Thyroid gland (tissue), 4 donors: ENCODE results near the gene PORCN. TPM values are rescaled to one million over a fixed set of nuclear protein-coding genes. Genes with fewer than 3 reads are reported as not detected.

ENCODE experiments used
- DNase-seq, 2 donors: peaks; one replicate each; pipeline ENCODE4 v3.0.0-alpha.2; 2019
- H3K27ac ChIP-seq, 3 donors: fragments of 200-600 bp; sonication (generic); 1 replicate in 2 of 3; 2 replicates in 1 of 3; pipeline ENCODE4 v1.5.1; 2016 to 2019; ENCODE audit warnings: mild to moderate bottlenecking in 1 of 3, moderate library complexity in 1 of 3
- H3K27me3 ChIP-seq: fragments of 200-600 bp; sonication (generic); one replicate; pipeline ENCODE4 v1.5.1; 2019
- H3K36me3 ChIP-seq, 2 donors: fragments of 200-600 bp; sonication (generic); one replicate each; pipeline ENCODE4 v1.5.1; 2016 to 2019
- H3K4me1 ChIP-seq, 2 donors: fragments of 200-600 bp; sonication (generic); one replicate each; pipeline ENCODE4 v1.5.1; 2017 to 2019
- H3K4me3 ChIP-seq, 3 donors: fragments of 200-600 bp; sonication (generic); replicated peaks in 1 of 3; 1 replicate in 2 of 3; 2 replicates in 1 of 3; pipeline ENCODE4 v1.5.1; 2016; ENCODE audit warnings: mild to moderate bottlenecking in 1 of 3
- H3K9me3 ChIP-seq: fragments of 200-600 bp; sonication (generic); one replicate; pipeline ENCODE4 v1.5.1; 2017
- CTCF ChIP-seq, 6 experiments: fragments of 200-600 bp in 3 of 6; fragments of 450-650 bp in 3 of 6; sonication (generic) in 3 of 6; IDR thresholded peaks; one replicate each; pipeline ENCODE4 v1.5.1; 2016 to 2019; ENCODE audit warnings: antibody characterized with exemption in 6 of 6, mild to moderate bottlenecking in 2 of 6, inconsistent platforms in 1 of 6, moderate library complexity in 1 of 6
- POLR2A ChIP-seq, 2 donors: fragments of 450-650 bp; IDR thresholded peaks; one replicate each; pipeline ENCODE4 v1.6.1; 2017; ENCODE audit warnings: antibody characterized with exemption in 2 of 2, mild to moderate bottlenecking in 2 of 2, moderate library complexity in 1 of 2
- WGBS, 2 donors: methylation state at CpG; one replicate each; pipeline ENCODE4 v1.1.5; 2017; 5-methylcytosine and 5-hydroxymethylcytosine counted together
- intact Hi-C: fragments of 100-400 bp; cut with DNase I; formaldehyde crosslinking; loops from one replicate; pipeline ENCODE4 v1.15.1; 2023
- total RNA-seq, 4 donors: library from RNA; depleted of rRNA; stranded (reverse); fragments of >200 nt; gene quantifications; one replicate each; pipeline ENCODE4 v1.2.3, GENCODE V29; 2016

The PORCN gene
- total RNA-seq, 4 donors from 2014 or later, result 14.5 to 36.4 (median 21.4) TPM

GRCh38 chrX:48472225-48472624 is 36.6 kb upstream of the PORCN start:
- no peak for DNase-seq
- Histone ChIP-seq H3K36me3 (no peaks in the 10 kb centered on the region), H3K4me1 (peaks cover 0 to 3% of the 10 kb centered on the region in 2 donors), H3K4me3 (no peak overlapping the region), H3K27ac (no peak overlapping the region), H3K27me3 (no peaks in the 10 kb centered on the region), H3K9me3 (no peaks in the 10 kb centered on the region)
- intact Hi-C loops, result loop anchor here (5.0 kb wide), 1 partner anchor 390 kb away; no protein-coding TSS in a partner anchor
- no peak for TF ChIP-seq POLR2A (IDR thresholded peaks at IDR 0.05)
- TF ChIP-seq CTCF (IDR thresholded peaks at IDR 0.05), result no peak
- WGBS, 2 donors, result 77 to 84% methylated on average over 8 to 9 of the region's 9 CpGs

- TF ChIP-seq POLR2A (IDR thresholded peaks at IDR 0.05) (no peak), CTCF (IDR thresholded peaks at IDR 0.05) (no peak)
- no peaks in the 10 kb centered on the region for H3K36me3 ChIP-seq
- H3K27me3 ChIP-seq, result no peaks in the 10 kb centered on the region
- no peak overlapping the region for H3K4me3 ChIP-seq
- H3K27ac ChIP-seq, result peak overlapping the region in 1 of 3 donors; percentile 10
- DNase-seq, result no peak
- intact Hi-C loops, result loop anchor here (5.0 kb wide), 1 partner anchor 391 kb away; no protein-coding TSS in a partner anchor
- 50 to 60% methylated on average over 9 to 10 of the region's 12 CpGs for WGBS, 2 donors
- peaks cover 0 to 3% of the 10 kb centered on the region in 2 donors for H3K4me1 ChIP-seq
- no peaks in the 10 kb centered on the region for H3K9me3 ChIP-seq
Measured at GRCh38 chrX:48472851-48473703, 35.7 kb upstream of the PORCN start.

- Histone ChIP-seq H3K27ac (no peak overlapping the region), H3K4me1 (peaks cover 0 to 3% of the 10 kb centered on the region in 2 donors), H3K36me3 (no peaks in the 10 kb centered on the region), H3K4me3 (no peak overlapping the region), H3K27me3 (no peaks in the 10 kb centered on the region), H3K9me3 (no peaks in the 10 kb centered on the region)
- intact Hi-C loops, result loop anchor here (5.0 kb wide), 1 partner anchor 391 kb away; no protein-coding TSS in a partner anchor
- DNase-seq, result no peak
- 68 to 77% methylated on average over 4 to 9 of the region's 9 CpGs for WGBS, 2 donors
- TF ChIP-seq CTCF (IDR thresholded peaks at IDR 0.05), result no peak
- no peak for TF ChIP-seq POLR2A (IDR thresholded peaks at IDR 0.05)
Measured at GRCh38 chrX:48473704-48473990, 35.1 kb upstream of the PORCN start.

- TF ChIP-seq CTCF (IDR thresholded peaks at IDR 0.05) (no peak), POLR2A (IDR thresholded peaks at IDR 0.05) (no peak)
- Histone ChIP-seq H3K4me1 (peaks cover 0 to 3% of the 10 kb centered on the region in 2 donors), H3K27ac (no peak overlapping the region), H3K36me3 (no peaks in the 10 kb centered on the region), H3K9me3 (no peaks in the 10 kb centered on the region), H3K27me3 (no peaks in the 10 kb centered on the region), H3K4me3 (no peak overlapping the region)
- 68 to 72% methylated on average over 8 to 10 of the region's 10 CpGs for WGBS, 2 donors
- intact Hi-C loops, result loop anchor here (5.0 kb wide), 1 partner anchor 392 kb away; no protein-coding TSS in a partner anchor
- no peak for DNase-seq
Measured at GRCh38 chrX:48474127-48474526, 34.7 kb upstream of the PORCN start.

GRCh38 chrX:48474581-48474980 is 34.2 kb upstream of the PORCN start:
- Histone ChIP-seq H3K4me1 (peaks cover 0 to 3% of the 10 kb centered on the region in 2 donors), H3K27ac (no peak overlapping the region), H3K27me3 (no peaks in the 10 kb centered on the region), H3K4me3 (no peak overlapping the region), H3K36me3 (no peaks in the 10 kb centered on the region), H3K9me3 (no peaks in the 10 kb centered on the region)
- intact Hi-C loops, result loop anchor here (5.0 kb wide), 1 partner anchor 392 kb away; no protein-coding TSS in a partner anchor
- 79 to 100% methylated on average over 2 to 5 of the region's 6 CpGs for WGBS, 2 donors
- no peak for DNase-seq
- TF ChIP-seq POLR2A (IDR thresholded peaks at IDR 0.05) (no peak), CTCF (IDR thresholded peaks at IDR 0.05) (no peak)
